Gastrocnemius medialis (tissue), 4 donors: Measurements from ENCODE around the gene PIP5K1C.

Experiments
- POLR2A ChIP-seq, 2 donors: fragments of 450-650 bp; IDR thresholded peaks; one replicate each; pipeline ENCODE4 v1.6.1; 2017; ENCODE audit warnings: antibody characterized with exemption in 2 of 2, mild to moderate bottlenecking in 2 of 2, moderate library complexity in 2 of 2
- TF ChIP-seq, protein P1 (sequence below), 5 experiments: fragments of 450-650 bp in 3 of 5; fragments of 200-600 bp in 2 of 5; sonication (generic) in 2 of 5; IDR thresholded peaks in 4 of 5; conservative IDR thresholded peaks in 1 of 5; 1 replicate in 4 of 5; 2 replicates in 1 of 5; pipeline ENCODE4 v1.5.1; 2016 to 2019; ENCODE audit warnings: antibody characterized with exemption in 5 of 5, mild to moderate bottlenecking in 3 of 5, moderate library complexity in 3 of 5

DNA sequence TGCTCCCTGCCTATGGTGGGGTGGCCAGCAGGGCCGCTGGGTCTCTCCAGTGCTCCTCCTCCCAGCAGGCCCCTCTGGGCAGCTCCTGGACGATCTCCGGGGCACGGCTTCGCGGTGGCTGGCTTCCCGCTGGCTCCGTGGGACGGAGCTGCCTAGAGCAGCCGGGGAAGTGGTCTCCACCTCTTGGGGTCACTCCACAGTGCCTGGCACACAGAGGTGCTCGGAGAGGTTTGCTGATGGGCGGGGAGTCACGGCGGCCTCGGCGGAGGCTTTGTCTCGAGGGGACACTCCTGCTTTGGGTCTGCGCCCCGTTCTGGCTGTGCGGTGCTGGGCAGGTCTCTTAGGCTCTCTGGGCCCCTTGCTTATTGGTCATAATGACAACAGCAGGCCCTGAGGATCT lies 63.8 kb downstream of the PIP5K1C start:
- no peak for TF ChIP-seq POLR2A (IDR thresholded peaks at IDR 0.05)
- TF ChIP-seq, protein P1, sequence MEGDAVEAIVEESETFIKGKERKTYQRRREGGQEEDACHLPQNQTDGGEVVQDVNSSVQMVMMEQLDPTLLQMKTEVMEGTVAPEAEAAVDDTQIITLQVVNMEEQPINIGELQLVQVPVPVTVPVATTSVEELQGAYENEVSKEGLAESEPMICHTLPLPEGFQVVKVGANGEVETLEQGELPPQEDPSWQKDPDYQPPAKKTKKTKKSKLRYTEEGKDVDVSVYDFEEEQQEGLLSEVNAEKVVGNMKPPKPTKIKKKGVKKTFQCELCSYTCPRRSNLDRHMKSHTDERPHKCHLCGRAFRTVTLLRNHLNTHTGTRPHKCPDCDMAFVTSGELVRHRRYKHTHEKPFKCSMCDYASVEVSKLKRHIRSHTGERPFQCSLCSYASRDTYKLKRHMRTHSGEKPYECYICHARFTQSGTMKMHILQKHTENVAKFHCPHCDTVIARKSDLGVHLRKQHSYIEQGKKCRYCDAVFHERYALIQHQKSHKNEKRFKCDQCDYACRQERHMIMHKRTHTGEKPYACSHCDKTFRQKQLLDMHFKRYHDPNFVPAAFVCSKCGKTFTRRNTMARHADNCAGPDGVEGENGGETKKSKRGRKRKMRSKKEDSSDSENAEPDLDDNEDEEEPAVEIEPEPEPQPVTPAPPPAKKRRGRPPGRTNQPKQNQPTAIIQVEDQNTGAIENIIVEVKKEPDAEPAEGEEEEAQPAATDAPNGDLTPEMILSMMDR (IDR thresholded peaks at IDR 0.05 in 4 of 5, conservative IDR thresholded peaks at IDR 0.05 in 1 of 5): no peak
